NB4 (cell line): ENCODE data around the gene ANKHD1.

Experiments
- DNase-seq: peaks from one replicate; pipeline ENCODE4 v3.0.0; 2010; ENCODE audit warnings: low read depth
- H3K4me3 ChIP-seq: one replicate; pipeline ENCODE4 v1.5.1; 2011; ENCODE audit warnings: mild to moderate bottlenecking, low read depth, low read length, moderate library complexity
- MYC ChIP-seq: IDR thresholded peaks from 2 replicates; pipeline ENCODE4 v1.6.1; 2011; ENCODE audit warnings: low read depth, low read length
- POLR2A ChIP-seq: IDR thresholded peaks from 2 replicates; pipeline ENCODE4 v1.6.1; 2011; ENCODE audit warnings: mild to moderate bottlenecking; ENCODE audit not compliant: insufficient read length; ENCODE audit errors: extremely low read depth
- TF ChIP-seq, protein P1 (sequence below): IDR thresholded peaks from one replicate; pipeline ENCODE4 v1.5.1; 2012; ENCODE audit warnings: low read depth, low read length
- TF ChIP-seq, protein P2 (sequence below): IDR thresholded peaks from 2 replicates; pipeline ENCODE4 v1.6.1; 2011; ENCODE audit warnings: low read depth, low read length

ANKHD1 gene

DNA sequence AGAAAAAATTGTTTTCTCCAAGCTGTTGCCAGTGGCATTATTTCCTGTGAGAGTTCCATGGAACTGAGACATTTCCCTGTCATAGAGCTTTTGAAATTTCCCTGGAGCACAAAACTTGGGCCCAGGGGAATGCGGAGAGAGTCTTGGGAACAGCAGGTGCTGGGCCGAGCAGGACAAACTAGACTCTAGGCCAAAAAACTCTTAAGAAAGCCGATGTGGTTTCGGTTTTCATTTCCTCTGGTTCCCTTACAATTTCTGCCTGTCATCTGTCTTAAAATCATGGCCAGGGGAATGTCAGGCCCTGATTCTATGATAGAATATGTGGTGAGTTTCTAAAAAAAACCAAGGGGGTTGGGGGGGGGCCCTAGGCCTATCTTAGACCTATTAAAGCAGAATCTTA is 167.6 kb downstream of the ANKHD1 start:
- TF ChIP-seq, protein P1, sequence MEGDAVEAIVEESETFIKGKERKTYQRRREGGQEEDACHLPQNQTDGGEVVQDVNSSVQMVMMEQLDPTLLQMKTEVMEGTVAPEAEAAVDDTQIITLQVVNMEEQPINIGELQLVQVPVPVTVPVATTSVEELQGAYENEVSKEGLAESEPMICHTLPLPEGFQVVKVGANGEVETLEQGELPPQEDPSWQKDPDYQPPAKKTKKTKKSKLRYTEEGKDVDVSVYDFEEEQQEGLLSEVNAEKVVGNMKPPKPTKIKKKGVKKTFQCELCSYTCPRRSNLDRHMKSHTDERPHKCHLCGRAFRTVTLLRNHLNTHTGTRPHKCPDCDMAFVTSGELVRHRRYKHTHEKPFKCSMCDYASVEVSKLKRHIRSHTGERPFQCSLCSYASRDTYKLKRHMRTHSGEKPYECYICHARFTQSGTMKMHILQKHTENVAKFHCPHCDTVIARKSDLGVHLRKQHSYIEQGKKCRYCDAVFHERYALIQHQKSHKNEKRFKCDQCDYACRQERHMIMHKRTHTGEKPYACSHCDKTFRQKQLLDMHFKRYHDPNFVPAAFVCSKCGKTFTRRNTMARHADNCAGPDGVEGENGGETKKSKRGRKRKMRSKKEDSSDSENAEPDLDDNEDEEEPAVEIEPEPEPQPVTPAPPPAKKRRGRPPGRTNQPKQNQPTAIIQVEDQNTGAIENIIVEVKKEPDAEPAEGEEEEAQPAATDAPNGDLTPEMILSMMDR = no peak
- TF ChIP-seq, protein P2, sequence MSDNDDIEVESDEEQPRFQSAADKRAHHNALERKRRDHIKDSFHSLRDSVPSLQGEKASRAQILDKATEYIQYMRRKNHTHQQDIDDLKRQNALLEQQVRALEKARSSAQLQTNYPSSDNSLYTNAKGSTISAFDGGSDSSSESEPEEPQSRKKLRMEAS = no peak
- TF ChIP-seq POLR2A (no peak), MYC (no peak)
- DNase-seq = no peak
- H3K4me3 ChIP-seq = no peak overlapping the region

DNA sequence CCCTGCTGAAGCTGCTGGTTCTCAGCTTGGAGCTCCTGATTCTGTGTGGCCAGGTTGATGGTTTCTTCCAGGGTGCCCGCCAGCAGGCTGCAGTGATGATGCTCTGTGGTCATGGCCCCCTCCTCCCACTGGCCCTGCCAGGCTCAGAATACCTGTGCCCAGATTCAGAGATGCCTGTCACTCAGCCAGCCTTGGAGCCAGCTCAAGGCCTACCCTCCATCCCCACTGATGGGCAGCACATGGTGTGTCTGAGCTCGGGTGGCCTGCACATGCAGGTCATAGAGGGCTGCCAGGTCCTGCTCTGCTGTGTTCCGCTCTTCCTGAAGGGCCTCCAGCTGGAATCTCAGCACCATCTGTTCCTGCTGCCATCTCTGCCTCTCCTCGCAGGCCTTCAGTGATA is 168.4 kb downstream of the ANKHD1 start:
- TF ChIP-seq, protein P2 = no peak
- TF ChIP-seq, protein P1 = no peak
- DNase-seq = no peak
- no peak overlapping the region for H3K4me3 ChIP-seq

DNA sequence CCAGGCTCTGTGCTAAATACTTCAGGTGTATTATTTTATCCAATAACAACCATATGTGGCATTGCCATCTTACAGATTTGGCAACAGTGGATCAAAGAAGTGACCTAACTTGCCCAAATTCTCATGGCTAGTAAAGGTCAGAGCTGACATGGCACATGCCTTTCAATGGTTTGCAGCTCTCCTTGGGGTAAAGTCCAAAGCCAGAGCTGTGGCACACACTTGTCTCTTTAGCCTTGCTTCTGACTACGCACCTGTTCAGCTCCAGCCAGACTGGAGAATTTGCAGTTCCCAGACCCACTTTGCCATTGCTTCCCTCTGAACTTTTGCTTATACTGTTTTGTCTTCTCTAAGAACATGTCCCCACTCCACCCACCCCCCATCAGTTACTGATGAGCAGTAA is 168.9 kb downstream of the ANKHD1 start:
- TF ChIP-seq, protein P2 = no peak
- TF ChIP-seq POLR2A = no peak
- no peak for TF ChIP-seq MYC
- TF ChIP-seq, protein P1 = no peak
- DNase-seq = no peak
- H3K4me3 ChIP-seq = no peak overlapping the region

DNA sequence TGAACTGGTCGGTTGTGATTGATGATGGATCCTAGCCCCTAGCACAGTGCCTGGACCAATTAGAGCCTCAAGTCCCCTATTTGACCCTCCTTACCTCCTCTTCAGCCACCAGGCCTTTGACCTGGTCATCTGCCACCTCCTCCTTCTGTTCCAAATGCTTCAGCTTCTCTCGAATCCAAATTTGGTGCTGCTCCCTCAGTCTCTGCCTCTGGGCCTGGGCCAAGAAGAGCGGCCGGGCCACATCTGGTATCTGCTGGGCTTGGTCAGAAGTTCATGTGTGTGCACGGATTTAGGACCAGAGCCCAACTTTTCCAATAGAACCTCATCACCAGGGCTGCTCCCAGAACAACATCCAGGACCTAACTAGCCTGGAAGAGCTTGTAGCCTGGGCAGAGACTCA is 169.5 kb downstream of the ANKHD1 start:
- TF ChIP-seq, protein P2 = no peak
- TF ChIP-seq POLR2A = no peak
- TF ChIP-seq MYC = no peak
- TF ChIP-seq, protein P1 = no peak
- no peak for DNase-seq
- no peak overlapping the region for H3K4me3 ChIP-seq

DNA sequence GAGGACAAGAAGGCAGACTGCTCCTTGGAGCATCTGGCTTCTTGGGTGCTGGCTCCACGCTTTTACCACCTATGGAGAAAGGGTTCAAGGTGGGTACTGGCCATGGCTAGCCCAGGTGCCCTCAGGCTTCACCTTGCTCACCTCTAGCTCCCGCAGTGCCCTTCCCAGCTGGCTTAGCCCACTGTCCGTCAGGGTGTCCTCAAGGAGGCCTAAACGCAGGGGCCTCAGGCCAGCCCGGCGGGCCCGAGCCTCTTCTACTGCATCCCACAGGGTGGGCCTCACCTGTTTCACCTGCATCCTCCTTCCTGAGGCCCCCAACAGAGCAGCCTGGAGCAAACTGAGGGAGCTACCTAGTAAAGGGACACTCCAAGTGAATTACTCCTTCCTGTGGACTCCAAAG is 172.1 kb downstream of the ANKHD1 start:
- H3K4me3 ChIP-seq = no peak overlapping the region
- DNase-seq = no peak
- no peak for TF ChIP-seq MYC
- no peak for TF ChIP-seq POLR2A
- TF ChIP-seq, protein P1 = no peak

DNA sequence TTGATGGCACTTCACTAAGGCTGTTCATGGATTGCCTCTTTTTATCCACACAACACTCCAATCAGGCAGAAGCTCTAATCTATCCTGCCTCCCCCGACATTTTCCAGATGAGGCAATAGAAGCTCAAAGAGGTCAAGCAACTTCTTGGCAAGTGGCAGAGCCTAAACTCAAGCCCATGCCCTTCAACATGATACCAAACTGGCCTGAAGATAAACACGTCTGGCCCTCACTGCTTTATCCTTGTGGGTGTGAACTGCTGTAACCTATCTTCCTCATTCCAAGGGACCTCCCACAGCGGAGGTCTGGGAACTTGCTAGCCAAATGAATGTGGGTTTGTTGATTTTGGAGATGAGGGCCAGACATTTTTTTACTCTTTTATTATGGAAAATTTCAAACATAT is 172.5 kb downstream of the ANKHD1 start:
- TF ChIP-seq, protein P1 = no peak
- no peak for TF ChIP-seq POLR2A
- no peak for TF ChIP-seq MYC
- TF ChIP-seq, protein P2 = no peak
- DNase-seq = no peak
- H3K4me3 ChIP-seq = no peak overlapping the region
